Left forelimb (tissue), 1 donor: ENCODE results near the gene ATP5F1C.
"Not testable (repeated sequence)": the region's sequence is repeated elsewhere in the genome, so short reads cannot be mapped to it uniquely, and the experiment has no call there.

Experiments used
- DNase-seq: peaks from one replicate; pipeline ENCODE4 v3.0.0-alpha.2; 2018; ENCODE audit warnings: low spot score

ATP5F1C gene

DNA sequence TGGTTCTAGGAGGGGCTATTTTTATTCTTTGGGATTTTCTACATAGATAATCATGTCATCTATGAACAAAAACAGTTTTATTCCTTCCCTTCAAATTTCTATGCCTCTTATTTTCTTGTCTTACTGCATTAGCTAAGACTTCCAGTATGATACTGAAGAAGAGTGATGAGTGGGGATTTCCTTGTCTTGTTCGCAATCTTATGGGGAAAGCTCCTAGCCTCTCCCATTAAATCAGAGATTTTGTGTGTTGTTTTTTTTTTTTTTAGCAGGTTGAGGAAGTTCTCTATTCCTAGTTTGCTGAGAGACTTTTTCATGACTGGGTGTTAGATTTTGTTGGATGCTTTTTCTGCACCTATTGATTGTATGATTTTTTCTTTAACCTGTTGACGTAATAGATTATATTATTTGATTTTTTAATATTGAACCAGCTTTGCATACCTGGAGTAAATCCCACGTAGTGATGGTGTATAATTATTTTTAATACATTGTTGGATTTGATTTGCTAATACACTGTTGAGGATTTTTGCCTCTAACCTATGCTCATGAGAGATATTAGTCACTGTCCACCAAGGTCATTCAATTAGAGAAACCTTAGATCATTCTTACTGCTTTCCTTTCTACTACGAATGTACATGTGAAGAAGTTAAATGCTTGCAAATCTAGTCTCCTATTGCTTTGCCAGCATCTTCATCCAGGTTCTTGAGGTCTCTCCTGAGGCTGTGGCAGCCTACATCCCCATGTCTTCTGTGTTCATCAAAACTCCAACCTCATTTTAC lies 6.5 kb downstream of the ATP5F1C start:
- DNase-seq = no peak

GRCh38 chr10:7795605-7796004 lies 7.6 kb downstream of the ATP5F1C start:
- no peak for DNase-seq

DNA sequence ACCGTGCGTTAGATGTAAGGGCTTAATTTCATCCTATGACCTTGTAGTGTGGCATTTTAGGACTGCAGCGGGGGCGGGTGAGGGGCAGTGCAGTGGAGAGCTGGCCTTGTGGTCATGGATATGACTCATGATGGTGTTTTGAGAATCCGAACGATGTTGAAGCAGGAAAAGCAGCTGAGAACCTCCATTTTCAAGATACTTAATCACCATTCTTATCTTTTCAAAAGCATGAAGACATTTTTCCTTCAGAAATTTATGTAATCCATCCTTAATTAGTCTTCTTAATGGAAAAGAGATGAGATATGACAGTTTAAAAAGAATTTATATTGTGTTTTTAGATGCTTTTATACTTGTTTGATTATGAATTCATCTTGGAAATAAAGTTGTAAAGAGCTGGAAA lies 9.6 kb downstream of the ATP5F1C start:
- no peak for DNase-seq

DNA sequence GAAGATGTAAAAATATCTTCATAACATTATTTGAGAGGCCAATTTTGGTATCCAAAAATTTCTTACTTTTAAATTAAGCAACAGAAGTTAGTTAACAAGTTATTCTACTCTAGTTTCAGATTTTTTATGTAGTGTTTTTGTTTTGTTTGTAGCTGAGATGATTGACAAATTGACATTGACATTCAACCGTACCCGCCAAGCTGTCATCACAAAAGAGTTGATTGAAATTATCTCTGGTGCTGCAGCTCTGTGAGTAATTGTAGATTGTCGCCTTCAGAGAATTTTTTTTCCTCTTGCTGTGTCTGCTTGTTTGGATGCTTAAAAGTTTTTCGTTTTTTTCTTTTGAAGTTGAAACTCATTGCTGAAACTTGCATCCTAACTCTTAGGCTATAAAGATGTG lies 14.6 kb downstream of the ATP5F1C start:
- DNase-seq = no peak

GRCh38 chr10:7804216-7804615 lies 16.2 kb downstream of the ATP5F1C start:
- no peak for DNase-seq

DNA sequence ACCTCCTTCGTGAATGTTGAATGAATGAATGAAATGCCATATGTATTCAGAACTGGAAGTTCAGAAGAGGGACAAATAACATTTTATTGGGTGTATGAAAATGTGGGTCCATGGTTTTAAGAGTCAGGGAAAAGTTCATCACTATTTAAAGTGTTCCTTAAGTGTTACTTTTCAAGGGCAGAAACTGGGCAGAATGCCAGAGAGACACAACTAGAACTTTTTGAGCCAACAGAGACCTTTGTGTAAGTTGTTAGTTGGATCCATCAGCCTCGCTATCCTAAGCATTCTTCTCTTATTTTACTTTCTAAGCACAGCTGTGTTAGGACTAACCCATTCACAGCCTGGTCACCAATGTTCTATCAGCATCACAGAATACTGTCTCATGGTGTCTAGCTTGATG lies 16.8 kb downstream of the ATP5F1C start:
- DNase-seq = no peak

GRCh38 chr10:7808686-7809267 lies 20.8 kb downstream of the ATP5F1C start:
- DNase-seq = no peak

DNA sequence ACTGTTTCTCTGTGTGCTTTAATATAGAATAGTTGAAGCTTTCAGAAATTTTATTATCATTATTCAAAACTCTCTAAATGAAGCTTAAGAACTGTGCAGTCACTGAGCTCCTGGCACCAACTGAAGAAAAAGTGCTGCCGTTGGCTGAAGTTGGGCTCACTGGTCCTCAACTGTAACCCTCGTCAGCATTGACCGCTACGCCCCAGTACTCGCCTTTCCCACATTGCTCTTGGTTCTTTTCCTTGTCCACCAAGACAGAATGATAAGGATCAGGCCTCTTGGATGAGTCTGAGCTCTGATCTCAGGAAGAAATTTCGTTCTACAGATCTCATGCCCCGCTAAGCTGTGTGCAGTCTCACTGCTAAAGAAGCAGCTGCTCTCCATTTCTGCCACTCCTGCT lies 22.5 kb downstream of the ATP5F1C start:
- DNase-seq = no peak

GRCh38 chr10:7811000-7811399 lies 23.0 kb downstream of the ATP5F1C start:
- no peak for DNase-seq

DNA sequence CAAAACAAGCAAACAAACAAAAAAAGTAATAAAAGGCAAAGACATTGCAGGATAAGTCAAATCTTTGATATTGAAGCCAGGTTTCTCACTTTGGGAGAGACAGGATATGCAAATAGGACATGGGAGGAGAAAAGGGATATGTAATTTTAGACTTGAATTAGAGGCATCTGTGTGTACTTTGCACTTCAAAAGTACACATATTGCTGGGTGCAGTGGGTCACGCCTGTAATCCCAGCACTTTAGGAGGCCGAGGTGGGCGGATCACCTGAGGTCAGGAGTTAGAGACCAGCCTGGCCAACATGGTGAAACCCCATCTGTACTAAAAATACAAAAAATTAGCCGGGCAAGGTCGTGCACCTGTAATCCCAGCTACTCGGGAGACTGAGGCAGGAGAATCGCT lies 23.8 kb downstream of the ATP5F1C start:
- not testable (repeated sequence) for DNase-seq

- DNase-seq = no peak
These were observed 25.5 kb downstream of the ATP5F1C start for GRCh38 chr10:7813481-7813880.

- no peak for DNase-seq
These were observed 29.6 kb downstream of the ATP5F1C start for GRCh38 chr10:7817576-7817975.

- DNase-seq = no peak
These were observed 30.0 kb downstream of the ATP5F1C start for GRCh38 chr10:7817984-7818294.

DNA sequence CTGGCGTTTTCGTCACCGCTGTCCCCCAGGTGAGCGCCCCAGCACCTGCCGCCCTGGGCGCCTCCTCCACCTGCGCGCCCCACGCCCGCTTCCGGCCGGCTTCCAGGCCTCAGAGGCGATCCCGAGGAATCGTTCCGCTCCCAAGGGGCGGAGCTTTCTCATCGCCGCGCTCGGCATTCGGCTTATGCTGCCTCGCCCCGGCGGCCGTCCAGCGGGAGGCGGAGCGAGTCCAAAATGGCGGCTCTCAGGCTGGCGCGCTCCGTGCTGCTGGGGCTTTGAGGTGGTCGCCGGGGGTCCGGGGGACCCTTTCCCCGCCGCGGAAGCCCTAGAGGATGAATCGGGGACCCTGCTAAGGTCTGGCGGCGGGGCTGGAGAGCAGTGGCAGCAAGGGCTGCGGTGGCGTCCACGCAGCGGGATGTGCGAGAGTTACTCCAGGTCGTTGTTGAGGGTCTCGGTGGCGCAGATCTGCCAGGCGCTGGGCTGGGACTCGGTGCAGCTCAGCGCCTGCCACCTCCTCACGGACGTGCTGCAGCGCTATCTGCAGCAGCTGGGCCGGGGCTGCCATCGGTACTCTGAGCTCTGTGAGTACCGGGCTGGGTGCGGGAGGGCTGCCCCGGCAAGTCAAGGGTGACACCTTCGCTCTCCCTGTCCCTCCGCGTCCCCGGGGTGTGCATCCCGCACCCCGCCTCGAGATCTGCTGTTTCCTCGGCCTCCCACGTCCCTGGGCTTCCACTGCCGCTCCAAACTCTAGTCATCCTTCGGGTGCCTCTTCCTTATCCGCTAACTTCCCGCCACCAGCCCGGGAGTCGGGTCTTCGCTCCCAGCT lies 30.5 kb downstream of the ATP5F1C start, which contains the start of gene TAF3:
TSS of gene TAF3 (plus strand) at position 211 of the 826 bp plus-strand sequence. CDS start at position 416, 205 bp downstream.
- peak; percentile 93 for DNase-seq

DNA sequence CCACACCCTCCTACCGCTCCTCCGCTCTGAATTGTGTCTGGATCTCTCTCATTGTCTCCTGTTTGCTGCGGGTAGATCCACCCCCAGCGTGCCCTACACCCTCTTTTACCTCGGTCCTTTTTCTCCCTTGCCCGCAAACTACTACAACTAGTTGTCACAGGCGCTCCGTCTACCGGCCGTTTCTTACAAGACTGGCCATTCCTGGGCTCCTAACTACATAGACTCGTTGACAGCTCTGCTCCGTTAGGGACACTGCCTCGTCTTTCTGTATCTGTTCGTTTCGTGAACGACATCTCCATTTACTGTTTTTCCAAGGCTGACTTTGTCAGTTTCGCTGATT lies 31.1 kb downstream of the ATP5F1C start:
- DNase-seq = no peak

GRCh38 chr10:7824251-7824650 lies 36.3 kb downstream of the ATP5F1C start:
- no peak for DNase-seq

GRCh38 chr10:7826971-7827370 lies 39.0 kb downstream of the ATP5F1C start:
- no peak for DNase-seq

DNA sequence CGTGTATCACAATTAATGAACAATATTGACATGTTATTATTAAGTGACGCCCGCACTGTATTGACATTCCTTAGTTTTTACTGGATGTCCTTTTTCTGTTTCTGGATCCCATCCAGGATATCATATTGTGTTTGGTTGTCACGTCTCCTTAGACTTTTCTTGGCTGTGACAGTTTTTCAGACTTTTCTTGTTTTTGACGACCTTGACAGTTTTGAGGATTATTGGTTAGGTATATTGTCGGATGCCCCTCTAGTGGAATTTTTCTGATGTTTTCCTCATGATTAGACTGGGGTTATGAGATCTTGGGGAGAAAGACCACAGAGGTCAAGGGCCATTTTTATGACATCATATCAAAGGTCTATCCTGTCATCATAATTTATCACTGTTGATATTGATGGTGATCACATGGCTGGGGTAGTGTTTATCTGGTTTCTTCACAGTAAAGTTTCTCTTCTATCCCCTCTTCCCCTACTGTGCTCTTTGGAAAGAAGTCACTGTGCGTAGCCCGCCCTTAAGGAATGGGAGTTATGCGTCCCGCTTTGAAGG lies 41.4 kb downstream of the ATP5F1C start:
- no peak for DNase-seq

- DNase-seq = no peak
These were observed 44.1 kb downstream of the ATP5F1C start for GRCh38 chr10:7832060-7832459.

GRCh38 chr10:7833210-7833609 lies 45.2 kb downstream of the ATP5F1C start:
- DNase-seq = no peak

DNA sequence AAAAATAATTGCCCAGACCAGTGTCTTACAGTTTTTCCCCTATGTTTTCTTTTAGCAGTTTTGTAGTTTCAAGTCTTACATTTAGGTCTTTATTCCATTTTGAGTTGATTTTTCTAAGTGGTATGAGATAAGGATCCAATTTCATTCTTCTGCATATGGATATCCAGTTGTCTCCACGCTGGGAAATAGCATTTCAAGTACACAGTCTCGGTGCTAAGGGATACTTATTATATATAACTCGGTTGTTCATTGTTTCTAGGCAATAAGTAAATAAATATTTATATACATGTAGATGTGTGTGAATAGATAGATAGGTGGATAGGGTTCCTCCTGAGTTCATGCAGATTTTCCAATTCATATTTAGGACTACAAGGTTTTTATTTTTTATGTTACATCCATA lies 46.3 kb downstream of the ATP5F1C start:
- DNase-seq = no peak

DNA sequence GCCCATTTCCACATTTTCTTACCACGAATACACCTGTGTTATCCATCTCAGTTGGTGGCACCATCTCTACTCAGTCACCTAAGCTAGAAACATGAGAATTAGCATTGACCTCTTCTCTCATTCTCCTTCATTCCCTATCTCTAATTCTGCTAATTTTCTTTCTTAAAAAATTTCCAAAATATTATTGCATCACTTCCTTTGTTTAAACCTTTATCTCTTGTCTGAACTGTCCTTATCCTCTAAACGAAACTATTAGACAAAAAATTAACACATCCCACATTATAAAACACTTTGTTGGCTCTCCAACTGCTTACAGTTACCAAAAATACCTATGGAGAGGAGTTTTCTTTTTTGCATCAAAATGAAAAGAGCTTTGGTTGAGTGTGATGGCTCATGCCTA lies 48.6 kb downstream of the ATP5F1C start:
- DNase-seq = no peak

GRCh38 chr10:7846591-7846990 lies 58.6 kb downstream of the ATP5F1C start:
- no peak for DNase-seq
